Astrocyte of the spinal cord (primary cell): ENCODE results near the gene PRKG1.

Source experiments
- DNase-seq: peaks from one replicate; pipeline ENCODE4 v3.0.0; 2011; ENCODE audit warnings: low read depth, low spot score
- H3K4me3 ChIP-seq: 2 replicates; pipeline ENCODE4 v1.5.1; 2011; ENCODE audit warnings: low read depth, mild to moderate bottlenecking, low read length, moderate library complexity
- CTCF ChIP-seq: IDR thresholded peaks from 2 replicates; pipeline ENCODE4 v1.5.1; 2012; ENCODE audit warnings: low read depth, mild to moderate bottlenecking, low read length, inconsistent platforms
- in situ Hi-C: cut with HindIII; loops from 2 replicates; pipeline ENCODE4 v1.10.0; 2017; ENCODE audit warnings: low sequenced_read_pairs

PRKG1 gene

GRCh38 chr10:51312817-51313216 lies 238.5 kb downstream of the PRKG1 start:
- H3K4me3 ChIP-seq, result no peak overlapping the region
- DNase-seq, result no peak
- TF ChIP-seq CTCF, result no peak
- in situ Hi-C loops, result no loop called here

GRCh38 chr10:51313251-51313650 lies 239.0 kb downstream of the PRKG1 start:
- in situ Hi-C loops, result no loop called here
- DNase-seq, result no peak
- no peak overlapping the region for H3K4me3 ChIP-seq
- TF ChIP-seq CTCF, result no peak

GRCh38 chr10:51313773-51314478 lies 239.6 kb downstream of the PRKG1 start:
- DNase-seq, result no peak
- in situ Hi-C loops, result no loop called here
- no peak for TF ChIP-seq CTCF
- H3K4me3 ChIP-seq, result no peak overlapping the region

GRCh38 chr10:51314481-51314880 lies 240.2 kb downstream of the PRKG1 start:
- in situ Hi-C loops, result no loop called here
- DNase-seq, result no peak
- no peak for TF ChIP-seq CTCF
- H3K4me3 ChIP-seq, result no peak overlapping the region

GRCh38 chr10:51318399-51319172 lies 244.3 kb downstream of the PRKG1 start:
- TF ChIP-seq CTCF, result no peak
- no peak for DNase-seq
- no peak overlapping the region for H3K4me3 ChIP-seq
- in situ Hi-C loops, result no loop called here

GRCh38 chr10:51319173-51319435 lies 244.8 kb downstream of the PRKG1 start:
- no peak for TF ChIP-seq CTCF
- DNase-seq, result no peak
- H3K4me3 ChIP-seq, result no peak overlapping the region
- in situ Hi-C loops, result no loop called here
